Muscle of arm (tissue), 14 donors: ENCODE measurements around the gene RIOK1. TPM values are rescaled to one million over a fixed set of nuclear protein-coding genes. Genes with fewer than 3 reads are reported as not detected.
"Not testable (repeated sequence)": the region's sequence is repeated elsewhere in the genome, so short reads cannot be mapped to it uniquely, and the experiment has no call there.

Experiments used
- DNase-seq: peaks from one replicate; pipeline ENCODE4 v3.0.0-alpha.2; 2013
- long read RNA-seq, 11 donors: transcript quantifications; one replicate each; lab custom pipeline, GENCODE V29; 2026
- polyA plus RNA-seq, 12 donors: library from polyadenylated mRNA; unstranded; fragments of 120-200 nt; gene quantifications; one replicate each; pipeline ENCODE4 v1.2.1, GENCODE V29; 2013; ENCODE audit not compliant: insufficient read length in 12 of 12

RIOK1 gene
- polyA plus RNA-seq, result 10 to 100 TPM in 11 of 12 donors, not detected in 1; 20.5 to 48.1 (median 28.0) TPM
- long read RNA-seq, donor 1, partial matches to known transcripts, result 0 of 6 reads
- long read RNA-seq, donor 1, other reads (novel, unspliced or antisense), result 0 of 6 reads
- long read RNA-seq, donor 2, transcript RIOK1-202 (17 exons, 2,810 nt), result major isoform, 5 of 5 reads
- long read RNA-seq, donor 2, partial matches to known transcripts, result 0 of 5 reads
- long read RNA-seq, donor 2, other reads (novel, unspliced or antisense), result 0 of 5 reads
- long read RNA-seq, donor 3, transcript RIOK1-202 (17 exons, 2,810 nt), result major isoform, 5 of 5 reads
- long read RNA-seq, donor 3, partial matches to known transcripts, result 0 of 5 reads
- long read RNA-seq, donor 3, other reads (novel, unspliced or antisense), result 0 of 5 reads
- long read RNA-seq, donor 4, partial matches to known transcripts, result 0 of 4 reads
- long read RNA-seq, donor 4, other reads (novel, unspliced or antisense), result 0 of 4 reads
- long read RNA-seq, donor 5, transcript RIOK1-202 (17 exons, 2,810 nt), result major isoform, 8 of 14 reads
- long read RNA-seq, donor 5, partial matches to known transcripts, result 6 of 14 reads
- long read RNA-seq, donor 5, other reads (novel, unspliced or antisense), result 0 of 14 reads
- long read RNA-seq, donor 6, partial matches to known transcripts, result 0 of 3 reads
- long read RNA-seq, donor 6, other reads (novel, unspliced or antisense), result 0 of 3 reads
- long read RNA-seq, donor 7, partial matches to known transcripts, result 0 of 3 reads
- long read RNA-seq, donor 7, other reads (novel, unspliced or antisense), result 0 of 3 reads
- long read RNA-seq, donor 8, transcript RIOK1-202 (17 exons, 2,810 nt), result major isoform, 6 of 6 reads
- long read RNA-seq, donor 8, partial matches to known transcripts, result 0 of 6 reads
- long read RNA-seq, donor 8, other reads (novel, unspliced or antisense), result 0 of 6 reads
- long read RNA-seq, donor 9, partial matches to known transcripts, result 0 of 2 reads
- long read RNA-seq, donor 9, other reads (novel, unspliced or antisense), result 0 of 2 reads
- long read RNA-seq, donor 10, transcript RIOK1-202 (17 exons, 2,810 nt), result major isoform, 9 of 9 reads
- long read RNA-seq, donor 10, partial matches to known transcripts, result 0 of 9 reads
- long read RNA-seq, donor 10, other reads (novel, unspliced or antisense), result 0 of 9 reads
- long read RNA-seq, donor 11, transcript RIOK1-202 (17 exons, 2,810 nt), result major isoform, 5 of 5 reads
- long read RNA-seq, donor 11, partial matches to known transcripts, result 0 of 5 reads
- long read RNA-seq, donor 11, other reads (novel, unspliced or antisense), result 0 of 5 reads

DNA sequence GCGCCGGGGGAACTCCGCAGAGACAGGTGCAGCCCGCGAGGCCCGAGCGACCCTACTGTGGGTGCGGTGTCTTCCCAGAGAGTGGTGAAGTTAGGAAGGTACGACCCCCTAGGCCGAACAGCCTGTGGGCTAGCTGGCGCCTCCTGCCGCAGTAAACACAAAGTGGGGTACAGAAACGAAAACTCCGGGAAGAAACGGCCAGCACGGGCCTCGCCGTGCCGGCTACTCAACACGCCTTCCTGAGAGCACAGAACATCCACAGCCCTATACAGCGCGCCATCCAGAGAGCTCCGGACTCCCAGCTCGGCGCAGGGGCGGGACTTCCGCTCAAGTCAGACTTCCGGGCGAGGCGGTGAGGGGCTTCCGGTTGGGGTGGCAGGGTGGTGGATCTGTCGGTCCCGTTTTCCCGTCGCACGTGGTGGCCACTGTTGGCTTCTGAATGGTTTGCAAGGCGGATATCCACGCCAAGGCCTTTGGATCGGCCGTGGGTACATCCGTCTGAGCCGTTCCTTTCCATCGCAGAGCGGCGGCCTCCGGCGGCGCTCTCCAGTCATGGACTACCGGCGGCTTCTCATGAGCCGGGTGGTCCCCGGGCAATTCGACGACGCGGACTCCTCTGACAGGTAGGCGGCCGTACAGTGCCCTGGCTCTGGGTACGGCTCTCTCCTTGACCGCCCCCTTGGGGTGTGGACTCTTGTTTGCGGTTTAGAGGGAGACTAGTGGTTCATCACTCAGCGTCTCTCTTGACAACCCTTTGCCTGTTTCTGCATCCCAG lies at the start of gene RIOK1, which contains the start of gene CAGE1:
RIOK1 (plus strand) TSS at position 358 of the 775 bp plus-strand sequence; CDS start at position 553, 195 bp downstream.
CAGE1 (minus strand) TSS at position 292 of the 775 bp plus-strand sequence. CDS start 2,569 bp downstream, outside the sequence.
- peak; percentile 94 for DNase-seq

DNA sequence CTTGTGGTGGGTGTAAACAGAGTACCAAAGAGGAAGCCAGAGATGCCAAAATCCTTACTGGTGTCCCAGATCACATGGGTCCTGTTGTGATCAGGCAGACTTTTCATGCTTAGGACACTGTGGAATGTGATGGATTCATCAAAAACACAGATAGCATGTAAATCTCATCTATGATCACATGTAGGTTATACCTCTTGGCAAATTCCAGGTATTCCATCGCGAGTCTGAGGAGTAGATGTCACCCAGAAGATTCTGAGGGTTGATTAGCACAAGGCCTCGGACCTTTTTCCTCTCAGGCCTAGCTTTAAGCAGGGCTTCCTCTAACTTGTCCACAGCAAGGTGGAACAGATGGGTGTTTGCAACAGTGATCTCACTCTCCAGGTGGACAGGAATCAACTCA lies 48.3 kb upstream of the RIOK1 start:
- no peak for DNase-seq

DNA sequence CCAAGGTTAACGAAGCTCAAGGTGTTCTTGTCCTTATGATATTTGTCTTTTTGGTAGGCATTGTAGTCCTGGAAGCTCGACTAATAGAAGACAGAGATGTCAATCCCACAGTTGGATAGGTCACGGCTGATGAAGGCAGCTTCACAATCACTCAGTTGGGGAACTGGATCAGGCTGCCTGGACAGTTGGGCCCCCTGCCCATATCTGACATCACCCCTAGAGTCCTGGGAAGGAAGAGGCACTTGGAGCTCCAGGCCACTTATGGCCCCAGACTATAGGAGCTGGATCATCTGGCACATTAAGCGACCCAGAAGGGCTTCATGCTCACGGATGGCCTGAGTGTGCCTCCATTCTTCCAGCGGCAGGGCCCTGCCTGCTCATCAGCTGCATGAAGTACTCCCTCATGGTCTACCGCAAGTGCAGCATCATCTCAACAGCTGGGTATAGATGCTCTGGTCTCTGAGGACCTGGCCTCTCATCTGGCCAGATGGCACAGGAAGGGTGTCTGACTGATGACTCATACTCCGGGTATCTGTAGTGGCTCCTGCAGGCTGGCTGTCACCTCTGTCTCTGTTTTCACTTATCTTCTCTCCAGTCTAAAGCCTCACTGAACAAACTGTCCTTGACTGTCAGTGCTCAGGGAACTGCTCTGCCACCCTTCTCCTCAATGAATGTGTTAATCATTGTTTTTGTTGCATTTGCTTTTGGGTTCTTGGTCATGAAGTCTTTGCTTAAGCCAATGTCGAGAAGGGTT lies 47.4 kb upstream of the RIOK1 start:
- no peak for DNase-seq

DNA sequence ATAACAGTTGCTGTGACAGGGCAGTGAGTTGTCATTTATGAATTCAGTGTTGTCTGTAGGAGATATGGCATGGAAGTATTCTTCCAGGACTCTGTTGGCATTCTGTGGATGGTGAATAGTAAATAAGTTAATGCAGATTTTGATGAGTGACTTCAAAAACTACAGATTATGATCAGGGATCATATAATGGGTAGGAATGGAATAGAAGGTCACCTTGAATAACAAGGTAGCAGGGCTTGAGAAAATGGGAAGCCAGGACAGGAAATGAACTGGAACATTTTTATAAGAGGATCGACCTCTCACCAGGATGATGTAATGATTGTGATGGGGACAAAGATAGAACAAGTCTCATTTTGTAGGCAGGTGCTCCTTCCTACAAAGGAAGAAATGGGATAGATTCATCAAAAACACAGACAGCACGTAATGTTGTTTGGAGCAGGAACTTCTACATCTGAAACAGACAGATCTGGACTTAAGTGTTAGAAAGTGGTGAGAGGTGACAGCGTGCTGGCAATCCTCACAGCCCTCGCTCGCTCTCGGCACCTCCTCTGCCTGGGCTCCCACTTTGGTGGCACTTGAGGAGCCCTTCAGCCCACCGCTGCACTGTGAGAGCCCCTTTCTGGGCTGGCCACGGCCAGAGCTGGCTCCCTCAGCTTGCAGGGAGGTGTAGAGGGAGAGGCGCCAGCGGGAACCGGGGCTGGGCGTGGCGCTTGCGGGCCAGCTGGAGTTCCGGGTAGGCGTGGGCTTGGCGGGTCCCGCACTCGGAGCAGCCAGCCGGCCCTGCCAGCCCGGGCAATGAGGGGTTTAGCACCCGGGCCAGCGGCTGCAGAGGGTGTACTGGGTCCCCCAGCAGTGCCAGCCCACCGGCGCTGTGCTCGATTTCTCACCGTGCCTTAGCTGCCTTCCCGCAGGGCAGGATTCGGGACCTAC lies 45.8 kb upstream of the RIOK1 start:
- DNase-seq, result no peak

DNA sequence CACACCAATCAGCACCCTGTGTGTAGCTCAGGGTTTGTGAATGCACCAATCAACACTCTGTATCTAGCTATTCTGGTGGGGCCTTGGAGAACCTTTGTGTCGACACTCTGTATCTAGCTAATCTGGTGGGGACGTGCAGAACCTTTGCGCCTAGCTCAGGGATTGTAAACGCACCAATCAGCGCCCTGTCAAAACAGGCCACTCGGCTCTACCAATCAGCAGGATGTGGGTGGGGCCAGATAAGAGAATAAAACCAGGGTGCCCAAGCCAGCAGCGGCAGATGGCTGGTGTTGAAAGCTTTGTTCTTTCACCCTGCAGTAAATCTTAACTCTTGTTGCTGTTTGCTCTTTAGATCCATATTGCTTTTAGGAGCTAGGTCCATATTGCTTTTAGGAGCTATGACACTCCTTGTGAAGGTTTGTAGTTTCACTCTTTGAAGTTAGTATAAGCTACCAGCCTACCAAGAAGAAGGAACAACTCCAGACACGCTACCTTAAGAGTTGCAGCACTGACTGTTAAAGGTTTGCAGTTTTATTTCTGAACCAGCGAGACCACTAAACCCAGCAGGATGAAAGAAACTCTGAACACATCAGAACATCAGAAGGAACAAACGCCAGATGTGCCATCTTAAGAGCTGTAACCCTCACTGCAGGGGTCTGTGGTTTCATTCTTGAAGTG lies 44.7 kb upstream of the RIOK1 start:
- DNase-seq, result not testable (repeated sequence)

DNA sequence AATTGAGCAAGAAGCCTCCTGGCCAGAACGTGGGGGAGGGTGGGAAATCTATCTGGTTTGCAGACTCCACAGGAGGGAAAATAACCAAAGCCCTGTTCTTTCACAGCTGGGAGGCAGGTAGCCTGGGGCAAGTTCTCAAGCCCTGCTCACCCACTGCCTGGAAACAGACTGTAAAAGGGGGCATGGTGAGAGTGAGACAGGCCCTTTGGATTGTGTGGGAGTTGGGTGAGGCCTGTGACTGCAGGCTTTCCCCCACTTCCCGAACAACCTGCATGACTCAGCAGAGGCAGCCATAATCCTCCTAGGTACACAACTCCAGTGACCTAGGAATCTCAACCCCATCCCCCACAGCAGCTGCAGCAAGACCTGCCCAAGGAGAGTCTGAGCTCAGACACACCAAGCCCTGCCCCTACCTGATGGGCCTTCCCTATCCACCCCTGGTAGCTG lies 42.0 kb upstream of the RIOK1 start:
- not testable (repeated sequence) for DNase-seq

DNA sequence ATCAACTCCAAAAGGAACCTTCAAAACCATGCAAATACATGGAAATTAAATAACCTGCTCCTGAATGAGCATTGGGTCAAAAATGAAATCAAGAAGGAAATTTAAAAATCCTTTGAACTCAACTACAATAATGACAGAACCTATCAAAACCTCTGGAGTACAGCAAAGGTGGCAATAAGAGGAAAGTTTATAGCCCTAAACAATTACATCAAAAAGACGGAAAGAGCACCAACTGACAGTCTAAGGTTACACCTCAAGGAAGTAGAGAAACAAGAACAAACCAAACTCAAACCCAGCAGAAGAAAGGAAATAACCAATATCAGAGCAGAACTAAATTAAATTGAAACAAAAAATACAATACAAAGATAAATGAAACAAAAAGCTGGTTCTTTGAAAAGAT lies 39.0 kb upstream of the RIOK1 start:
- not testable (repeated sequence) for DNase-seq

DNA sequence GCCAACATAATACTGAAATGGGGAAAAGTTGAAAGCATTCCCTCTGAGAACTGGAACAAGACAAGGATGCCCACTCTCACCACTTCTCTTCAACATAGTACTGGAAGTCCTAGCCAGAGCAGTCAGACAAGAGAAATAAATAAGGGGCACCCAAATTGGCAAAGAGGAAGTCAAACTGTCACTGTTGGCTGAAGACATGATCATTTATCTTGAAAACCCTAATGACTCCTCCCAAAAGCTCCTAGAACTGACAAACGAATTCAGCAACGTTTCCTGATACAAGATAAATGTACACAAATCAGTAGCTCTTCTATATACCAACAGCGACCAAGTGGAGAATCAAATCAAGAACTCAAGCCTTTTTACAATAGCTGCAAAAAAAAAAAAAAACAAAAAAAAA lies 37.7 kb upstream of the RIOK1 start:
- not testable (repeated sequence) for DNase-seq

DNA sequence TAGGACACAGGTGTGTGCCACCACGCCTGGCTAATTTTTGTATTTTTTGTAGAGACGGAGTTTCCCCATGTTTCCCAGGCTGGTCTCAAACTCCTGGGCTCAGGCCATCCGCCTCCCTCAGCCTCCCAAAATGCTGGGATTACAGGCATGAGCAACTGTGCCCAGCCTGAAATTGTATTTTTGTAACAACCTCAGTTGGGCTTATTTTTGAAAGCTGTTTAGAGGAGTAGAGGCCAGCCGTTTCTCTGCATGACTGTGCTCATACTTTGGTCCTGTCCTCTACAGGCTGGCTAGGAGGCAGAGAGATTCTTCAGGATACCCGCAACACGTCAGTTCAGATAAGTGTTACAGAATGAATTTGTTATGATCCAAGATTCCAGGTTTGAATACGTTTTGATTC lies 22.2 kb upstream of the RIOK1 start:
- DNase-seq, result no peak

DNA sequence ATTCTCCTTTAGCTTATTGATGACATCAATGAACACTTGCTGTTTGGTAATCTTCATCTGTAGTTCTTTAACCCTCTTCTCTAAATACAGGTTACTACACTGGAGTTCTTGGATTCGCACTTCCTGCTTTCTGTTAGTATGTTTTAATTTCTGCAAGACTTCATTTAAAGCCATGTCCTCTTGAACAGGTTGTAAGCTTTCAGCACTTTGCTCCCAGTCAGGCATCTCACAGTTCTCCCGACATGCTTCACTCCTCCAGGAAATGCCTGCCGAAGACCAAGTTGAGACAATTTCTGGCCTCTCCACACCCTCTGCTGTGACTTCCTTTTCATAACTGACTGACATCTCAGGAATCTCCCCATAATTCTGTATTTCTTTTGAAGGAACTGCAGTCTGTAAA lies 15.9 kb upstream of the RIOK1 start:
- no peak for DNase-seq

DNA sequence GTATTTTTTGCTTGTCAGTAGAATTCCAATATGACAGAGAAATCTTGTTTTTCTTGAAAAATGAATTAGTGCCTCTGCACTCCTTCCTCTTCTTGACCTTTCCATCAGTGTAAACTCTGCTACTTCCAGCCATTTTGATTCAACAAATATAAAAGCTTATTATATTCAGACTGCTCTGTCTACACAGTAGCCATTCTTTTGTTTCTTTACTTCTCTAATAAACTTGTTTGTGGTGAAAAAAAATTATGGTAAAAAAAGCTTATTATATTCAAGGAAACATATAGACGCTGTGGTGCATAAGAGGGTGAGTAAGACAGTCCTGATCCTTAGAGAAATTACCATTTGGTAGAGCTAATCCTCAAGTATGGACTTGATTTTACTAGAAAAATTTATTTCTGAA lies 11.6 kb upstream of the RIOK1 start:
- no peak for DNase-seq

DNA sequence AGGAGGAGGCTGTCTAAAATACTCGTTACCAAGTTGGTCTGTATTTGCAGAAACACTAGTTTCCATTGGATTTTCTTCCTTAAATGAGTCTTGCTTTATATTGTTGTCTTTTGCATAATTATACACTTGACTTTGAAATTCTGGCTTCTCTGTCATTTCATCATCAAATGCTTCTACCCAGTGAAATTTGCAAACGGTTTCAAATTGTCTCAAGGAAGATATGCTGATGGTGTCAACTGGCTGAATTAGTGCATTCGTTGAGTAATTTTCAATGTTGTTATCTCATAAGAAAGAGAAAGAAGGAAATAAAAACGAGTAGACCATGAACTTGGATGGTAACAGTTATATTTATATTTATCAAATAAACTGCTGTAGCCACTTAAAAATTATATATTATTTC lies 10.9 kb upstream of the RIOK1 start:
- no peak for DNase-seq

DNA sequence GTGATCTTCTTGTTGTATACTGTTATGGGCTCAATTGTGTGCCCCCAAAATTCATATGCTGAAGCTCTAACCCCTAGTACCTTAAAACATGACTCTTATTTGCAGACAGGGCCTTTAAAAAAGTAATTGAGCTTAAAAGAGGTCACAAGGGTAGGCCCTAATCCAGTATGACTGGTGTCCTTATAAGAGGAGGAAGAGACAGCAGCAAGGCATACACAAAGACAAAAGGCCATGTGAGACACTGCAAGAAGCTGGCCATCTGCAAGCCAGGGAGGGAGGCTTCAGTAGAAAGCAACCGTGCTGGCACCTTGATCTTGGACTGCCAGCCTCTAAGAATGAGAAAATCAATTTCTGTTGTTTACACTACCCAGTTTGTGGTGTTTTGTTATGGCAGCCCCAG lies 8.5 kb upstream of the RIOK1 start:
- DNase-seq, result no peak

DNA sequence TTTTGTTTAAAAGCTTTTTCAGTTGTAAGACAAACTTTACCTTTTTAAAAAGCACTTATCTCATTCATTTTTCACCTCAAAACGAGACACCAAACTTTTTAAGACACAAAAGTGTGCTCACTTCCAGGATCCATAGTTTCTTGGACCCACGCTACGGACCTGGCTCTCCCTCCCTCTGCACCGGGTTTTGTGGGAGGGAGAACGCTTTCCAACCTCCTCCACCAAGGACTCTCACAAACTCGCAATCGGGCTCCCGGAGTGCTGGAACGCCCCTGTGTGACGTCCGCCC lies 502 bp upstream of the RIOK1 start:
- no peak for DNase-seq

DNA sequence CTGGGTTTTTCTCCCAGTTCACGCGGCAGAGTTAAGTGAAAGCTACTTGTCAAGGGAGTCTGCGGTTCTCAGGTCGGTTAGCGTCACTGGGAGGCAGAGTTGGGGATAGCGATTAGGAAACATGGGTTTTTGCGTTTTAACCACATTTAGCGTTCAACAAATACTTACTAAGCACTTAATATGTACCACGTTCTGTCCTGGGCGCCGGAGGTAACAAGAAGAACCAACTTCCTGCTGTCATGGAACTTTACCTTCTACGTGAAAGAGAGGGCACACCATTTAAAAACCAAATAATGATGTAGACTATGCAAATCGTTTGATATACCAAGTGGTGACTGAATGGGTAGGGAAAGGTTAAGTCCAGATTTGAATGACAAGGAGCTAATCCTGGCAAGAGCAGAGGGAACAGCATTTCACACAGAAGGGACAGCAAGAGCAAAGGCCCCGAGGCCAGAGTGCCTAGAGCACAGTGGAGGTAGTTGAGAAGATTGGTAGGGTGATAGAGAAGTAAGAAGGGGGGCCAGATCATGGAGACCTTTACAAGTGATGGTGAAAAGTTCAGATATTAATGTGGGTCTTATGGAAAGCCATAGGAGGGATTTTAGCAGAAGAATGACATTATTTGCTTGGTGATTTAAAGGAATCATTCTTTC lies 744 bp downstream of the RIOK1 start:
- DNase-seq, result no peak

DNA sequence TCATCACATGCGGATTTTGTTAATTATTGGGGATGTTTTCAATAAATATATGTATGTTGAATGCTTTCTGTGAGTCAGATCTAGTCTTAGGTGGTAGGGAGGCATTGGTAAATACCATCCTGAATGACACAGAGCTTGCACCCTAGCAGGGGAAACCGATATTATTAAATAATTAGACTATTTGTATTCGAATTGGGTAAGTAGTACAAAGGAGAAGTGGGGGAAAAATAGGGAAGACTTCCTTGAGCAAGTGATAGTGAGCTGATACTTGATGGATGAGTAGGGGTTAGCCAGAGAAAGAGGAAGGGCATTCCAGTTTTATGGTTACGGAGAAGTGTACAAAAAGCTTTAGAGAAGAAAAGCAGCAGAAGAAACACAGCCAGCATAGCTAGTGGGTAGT lies 1.5 kb downstream of the RIOK1 start:
- no peak for DNase-seq

DNA sequence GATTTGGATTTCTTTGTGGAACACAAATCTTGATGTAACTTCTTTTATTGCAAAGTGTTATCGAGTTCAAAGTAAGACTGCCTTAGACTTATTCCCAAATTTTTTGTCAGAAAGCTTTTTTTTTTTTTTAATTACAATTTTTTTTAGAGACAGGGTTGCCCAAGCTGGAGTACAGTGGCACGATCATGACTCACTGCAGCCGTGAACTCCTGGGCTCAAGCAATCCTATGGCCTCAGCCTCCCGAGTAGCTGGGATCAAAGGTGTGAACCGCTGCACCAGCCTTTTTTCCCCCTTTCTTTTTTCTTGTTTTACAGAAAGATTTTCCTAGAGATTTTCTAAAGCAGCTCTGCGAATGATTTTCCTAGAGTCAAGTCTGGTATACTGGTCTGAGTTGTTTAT lies 2.8 kb downstream of the RIOK1 start:
- DNase-seq, result no peak

DNA sequence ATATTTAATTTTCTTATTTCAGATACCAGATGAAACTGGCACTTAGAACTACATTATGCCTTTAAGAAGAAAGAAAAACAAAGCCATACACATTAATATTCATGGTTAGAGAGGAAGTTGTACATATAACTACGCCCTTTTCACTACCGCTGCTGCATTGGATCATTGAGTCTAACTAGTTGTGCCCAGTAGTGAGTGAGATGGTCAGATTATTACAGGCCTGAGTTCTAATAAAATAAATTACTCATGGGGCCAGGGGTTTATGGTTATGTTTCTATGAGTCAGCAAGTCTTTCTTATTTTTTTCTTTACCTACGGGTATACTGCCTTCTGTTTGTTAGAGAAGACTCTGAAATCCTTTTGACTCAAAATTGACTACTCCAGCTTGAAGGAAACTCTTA lies 11.5 kb downstream of the RIOK1 start:
- DNase-seq, result no peak
